GM21526 (cell line): ENCODE data around the gene RAPGEF6.
"Not testable (repeated sequence)": the region's sequence is repeated elsewhere in the genome, so short reads cannot be mapped to it uniquely, and the experiment has no call there.

ENCODE experiments used
- ATAC-seq: cut with Tn5 transposase; IDR thresholded peaks from one replicate; pipeline ENCODE4 v1.9.1; 2021; ENCODE audit warnings: moderate library complexity; ENCODE audit not compliant: unreplicated experiment, low FRiP score

RAPGEF6 gene

DNA sequence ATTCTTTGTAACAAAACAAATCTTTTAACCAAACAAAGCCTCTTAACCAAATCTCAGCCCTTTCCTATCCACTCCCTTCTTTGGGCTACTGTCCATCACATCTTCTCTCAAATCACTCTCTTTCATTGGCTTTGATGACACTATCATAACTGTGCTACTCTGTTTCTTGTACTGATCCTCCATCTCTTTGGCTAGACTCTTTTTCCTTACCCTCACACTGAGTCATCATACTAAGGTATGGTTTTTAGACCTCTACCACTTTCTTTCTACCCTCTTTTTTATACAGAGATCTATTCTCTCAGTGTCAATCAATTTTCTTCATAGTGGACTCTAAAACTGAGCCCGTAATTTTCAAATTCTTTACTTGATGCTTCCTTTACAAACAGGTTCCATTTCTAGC, 174.9 kb downstream of the RAPGEF6 start:
- no peak for ATAC-seq

DNA sequence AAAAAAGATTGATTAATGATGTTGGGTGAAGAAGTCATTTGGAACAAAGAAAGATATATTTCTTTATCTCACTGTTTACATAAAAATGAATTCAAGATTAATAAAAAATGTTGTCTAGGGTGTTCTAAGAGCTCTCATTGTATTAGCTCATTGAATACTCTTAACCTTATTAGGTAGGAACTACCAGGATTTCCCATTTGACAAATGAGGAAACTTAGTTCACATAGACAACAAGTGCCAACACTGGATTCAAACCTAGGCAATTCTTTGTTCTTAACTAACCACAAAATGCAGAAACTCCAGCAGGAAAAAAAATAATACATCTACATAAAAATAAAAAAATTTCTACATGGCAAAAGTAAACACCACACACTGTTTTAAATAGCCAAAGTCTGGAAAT, 175.8 kb downstream of the RAPGEF6 start:
- no peak for ATAC-seq

DNA sequence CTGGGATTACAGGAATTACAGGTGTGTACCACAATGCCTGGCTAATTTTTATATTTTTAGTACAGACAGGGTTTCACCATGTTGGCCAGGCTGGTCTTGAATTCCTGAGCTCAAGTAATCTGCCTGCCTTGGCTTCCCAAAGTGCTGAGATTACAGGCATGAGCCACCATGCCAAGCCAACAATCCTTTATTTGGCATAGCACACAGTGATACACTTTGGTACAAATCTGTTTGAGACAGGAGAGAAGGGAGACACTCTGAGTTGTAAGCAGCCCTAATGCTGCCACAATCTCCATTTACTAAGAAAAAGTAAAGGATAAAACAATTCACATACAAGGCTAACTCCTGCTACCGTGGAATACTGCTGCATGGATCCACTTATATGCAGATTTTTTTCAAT, 177.8 kb downstream of the RAPGEF6 start:
- no peak for ATAC-seq

DNA sequence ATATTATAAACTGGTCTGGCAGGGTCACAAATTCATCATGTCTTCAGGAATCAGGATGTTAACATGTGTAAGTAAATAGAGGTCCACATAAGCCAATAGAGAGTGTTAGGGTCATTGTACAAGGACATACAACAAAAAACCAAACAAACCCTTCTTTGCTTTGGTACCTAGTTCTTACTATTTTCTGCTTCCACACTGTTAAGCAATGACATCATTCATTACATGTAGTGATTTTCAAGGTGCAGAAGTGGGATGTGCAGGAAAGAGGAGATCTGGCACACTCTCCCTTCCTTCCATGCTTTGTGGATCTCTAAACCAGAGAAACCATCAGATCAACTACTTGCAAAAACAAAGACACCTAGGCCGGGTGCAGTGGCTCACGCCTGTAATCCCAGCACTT, 184.1 kb downstream of the RAPGEF6 start:
- no peak for ATAC-seq

DNA sequence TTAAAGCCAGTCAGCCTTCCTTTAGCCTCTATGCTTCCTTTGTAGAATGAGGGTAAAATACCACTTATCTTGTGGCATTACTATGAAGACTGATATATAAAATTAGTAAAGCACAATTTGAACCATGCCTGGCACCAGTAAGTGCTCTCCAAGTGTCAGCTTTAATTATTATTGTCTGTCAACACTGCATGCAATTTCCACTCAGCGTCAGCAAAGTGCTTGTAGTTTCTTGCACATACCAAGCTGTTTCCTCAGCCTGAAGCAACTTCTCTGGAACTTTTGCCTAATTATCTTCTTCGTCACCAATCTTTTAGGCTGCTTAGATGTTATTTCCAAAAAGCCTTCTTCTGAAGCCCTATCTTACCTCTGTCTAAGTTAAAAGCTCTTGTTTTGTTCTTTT, 193.8 kb downstream of the RAPGEF6 start:
- no peak for ATAC-seq

DNA sequence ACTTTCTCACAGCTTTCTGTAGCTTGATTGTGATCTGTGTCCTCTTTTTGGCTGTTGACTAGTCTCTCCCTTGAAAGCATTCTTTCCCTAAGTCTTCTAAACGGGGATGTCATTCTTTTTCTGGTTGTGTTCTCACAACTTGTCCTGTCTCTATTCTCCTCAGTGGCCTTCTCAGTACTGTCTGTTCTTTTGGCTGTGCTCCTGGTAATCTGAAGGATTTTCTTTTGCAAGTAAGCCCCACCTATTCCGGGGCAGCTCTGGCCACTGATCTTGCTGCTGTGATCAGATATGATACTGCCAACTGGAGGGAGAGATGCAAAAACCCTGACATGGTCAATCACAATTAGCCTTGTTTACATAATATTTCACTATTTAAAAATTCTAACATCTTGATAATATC, 198.9 kb downstream of the RAPGEF6 start:
- no peak for ATAC-seq

DNA sequence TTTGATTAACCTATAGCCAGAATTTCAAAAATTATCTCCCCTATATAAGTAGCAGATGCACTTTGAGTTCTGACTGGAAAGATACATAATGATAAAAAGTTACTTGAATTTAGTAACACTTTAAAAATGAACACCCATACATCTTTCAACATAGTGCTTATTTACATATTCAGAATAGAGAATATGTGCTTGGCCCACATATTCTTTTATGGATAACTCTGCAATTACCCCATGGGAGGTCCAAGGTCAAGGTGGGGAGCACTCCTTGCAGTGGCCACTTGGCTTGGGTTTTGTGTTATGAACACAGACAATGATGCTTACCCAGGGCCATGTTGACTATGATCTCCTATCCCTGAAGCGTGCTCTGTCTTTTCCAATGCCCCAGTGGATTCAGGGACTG, 201.9 kb downstream of the RAPGEF6 start:
- no peak for ATAC-seq

DNA sequence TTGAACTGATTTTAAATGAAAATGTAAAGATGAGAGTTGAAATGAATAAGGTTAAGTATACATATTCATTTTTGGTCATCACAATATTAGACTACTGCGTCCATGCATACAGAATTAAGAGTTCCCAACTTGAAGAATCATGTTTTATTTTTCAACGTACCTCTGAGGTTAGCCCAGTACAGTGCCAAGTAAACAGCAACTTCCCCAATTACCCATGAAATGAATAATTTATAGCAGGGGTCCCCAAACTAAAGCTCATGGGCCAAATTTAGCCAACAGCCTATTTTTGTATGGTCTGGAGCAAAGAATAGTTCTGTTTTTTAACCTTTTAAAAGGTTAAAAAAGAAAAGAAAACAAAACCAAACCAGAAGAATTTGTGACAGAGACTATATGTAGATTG, 203.2 kb downstream of the RAPGEF6 start:
- no peak for ATAC-seq

DNA sequence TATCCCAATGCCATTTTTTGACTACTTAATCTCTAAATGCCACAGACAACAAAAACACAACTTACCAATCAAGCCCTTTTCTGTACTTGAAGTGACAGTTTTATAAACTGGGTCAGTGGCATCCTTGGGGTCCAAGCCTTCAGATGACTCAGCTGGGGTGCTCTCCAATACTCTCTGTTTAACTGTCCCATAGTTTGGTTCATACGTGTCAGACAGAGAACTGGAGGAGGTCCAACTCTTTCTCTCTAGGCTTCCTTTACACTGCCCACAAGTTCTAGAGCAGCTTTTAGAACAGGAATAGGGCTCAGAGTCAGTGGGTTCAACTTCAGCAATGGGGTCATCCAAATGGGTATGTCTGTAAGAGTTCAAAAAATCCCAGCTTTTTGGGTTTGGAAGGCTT, 204.2 kb downstream of the RAPGEF6 start:
- ATAC-seq = no peak

DNA sequence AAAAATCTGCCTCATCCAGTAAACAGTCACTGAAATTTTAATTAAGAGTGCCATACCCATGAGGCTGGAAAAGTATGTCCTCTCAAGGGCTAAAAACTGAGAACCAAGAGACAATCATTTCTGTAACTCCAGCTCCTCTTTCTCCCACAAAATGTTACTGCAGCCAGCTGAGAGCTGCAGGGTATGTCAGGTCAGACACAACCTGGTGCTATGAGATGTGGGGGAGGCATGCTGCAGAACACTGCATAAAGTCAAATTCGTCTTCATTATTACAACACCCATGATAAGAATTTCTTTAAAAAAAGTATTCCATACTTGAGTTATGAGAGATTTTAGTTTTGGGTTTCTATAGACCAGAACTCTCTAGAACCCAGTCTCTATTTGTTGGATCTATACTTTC, 209.0 kb downstream of the RAPGEF6 start:
- ATAC-seq = no peak

DNA sequence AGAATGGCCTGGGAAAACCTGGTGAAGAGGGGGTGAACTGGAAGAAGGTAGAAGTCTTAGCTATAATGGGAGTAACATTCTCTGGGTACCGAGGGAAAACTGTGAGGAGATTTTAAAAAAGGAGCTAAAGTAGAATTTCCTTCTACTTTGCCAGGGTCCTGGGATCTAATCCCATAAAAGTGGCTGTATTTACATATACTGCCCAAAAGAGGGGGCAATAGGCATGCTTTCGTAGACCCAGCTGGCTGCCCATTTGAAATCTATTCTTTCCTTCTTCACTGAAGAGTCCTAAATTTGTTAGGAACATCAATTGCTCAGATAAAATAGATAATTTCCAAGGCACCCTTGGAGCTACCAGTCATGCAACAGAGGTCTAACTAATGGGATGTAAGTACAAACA, 212.0 kb downstream of the RAPGEF6 start:
- ATAC-seq = no peak

DNA sequence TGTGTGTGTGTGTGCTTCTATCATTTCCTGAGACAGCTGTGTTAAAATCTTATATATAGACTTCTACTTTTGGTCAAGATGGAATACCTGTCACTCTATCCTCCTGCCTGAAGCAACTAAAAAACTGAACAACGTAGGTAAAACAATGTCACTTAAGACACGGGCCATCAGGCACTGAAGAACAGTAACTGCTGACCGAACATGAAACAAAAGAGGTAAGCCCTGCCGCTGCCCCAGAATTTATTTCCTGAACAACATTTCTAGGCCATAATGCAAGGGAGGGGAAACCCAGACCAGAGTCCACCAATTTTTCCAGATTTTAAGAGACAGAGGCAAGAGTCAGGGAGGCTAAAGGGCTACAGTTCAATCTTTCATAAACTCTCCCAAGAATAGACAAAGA, 215.2 kb downstream of the RAPGEF6 start:
- no peak for ATAC-seq

DNA sequence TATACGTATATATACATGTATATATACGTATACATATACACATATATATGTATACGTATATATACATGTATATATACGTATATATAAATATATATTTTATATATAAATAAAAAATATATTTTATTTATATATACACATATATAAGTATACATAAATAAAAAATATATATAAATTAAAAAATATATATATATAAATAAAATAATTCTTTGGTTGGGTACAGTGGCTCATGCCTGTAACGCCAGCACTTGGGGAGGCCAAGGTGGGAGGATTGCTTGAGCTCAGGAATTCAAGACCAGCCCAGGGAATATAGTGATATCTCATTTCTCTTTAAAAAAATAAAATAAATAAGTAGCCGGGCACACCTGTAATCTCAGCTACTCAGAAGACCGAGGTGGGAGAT, 216.2 kb downstream of the RAPGEF6 start:
- no peak for ATAC-seq

DNA sequence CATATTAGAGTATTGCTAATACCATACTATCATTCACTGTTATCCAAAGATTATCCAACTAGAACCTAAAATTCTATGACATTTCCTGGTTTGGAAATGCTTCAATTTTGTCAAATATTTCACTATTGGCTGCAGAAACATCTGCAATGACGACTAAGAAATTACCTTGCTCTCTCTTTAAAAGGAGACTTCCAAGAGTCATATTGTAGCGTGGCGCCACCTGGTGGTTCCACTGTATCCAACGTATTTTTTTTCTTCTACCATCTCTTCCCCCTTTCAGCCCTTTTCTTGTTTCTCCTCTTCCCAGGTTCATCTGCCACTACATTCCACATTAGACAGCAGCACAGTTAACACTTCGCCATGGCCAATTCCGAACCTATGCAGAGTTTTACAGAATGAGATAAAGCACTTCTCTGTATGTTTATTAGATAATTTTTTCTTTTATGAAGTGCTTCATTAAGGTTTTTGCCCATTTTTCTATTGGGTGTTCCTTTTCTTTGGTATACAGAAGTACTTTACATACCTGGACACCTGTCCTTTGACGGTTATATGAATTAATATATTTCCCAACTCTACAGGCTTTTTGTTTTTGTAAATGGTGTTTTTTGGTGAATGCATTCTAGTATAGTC, 217.7 kb downstream of the RAPGEF6 start:
- peak; percentile 52 for ATAC-seq

DNA sequence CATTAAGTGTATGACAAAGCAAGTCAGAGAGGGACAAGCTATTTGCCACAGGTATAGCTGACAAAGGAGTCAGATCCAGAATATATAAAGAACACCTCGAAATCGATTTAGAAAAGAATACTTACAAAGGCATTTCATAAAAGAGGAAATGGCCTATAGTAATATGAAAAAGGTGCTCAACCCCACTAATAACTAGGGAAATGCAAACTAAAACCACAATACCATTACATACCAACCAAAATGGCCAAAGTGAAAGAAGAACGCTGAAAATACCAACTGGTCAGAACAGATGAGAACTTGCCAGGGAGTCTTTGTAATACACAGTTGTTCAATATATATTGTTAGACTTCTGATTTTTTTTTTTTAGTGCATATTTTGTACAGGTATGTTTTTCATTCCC, 218.3 kb downstream of the RAPGEF6 start:
- peak; percentile 77 for ATAC-seq

DNA sequence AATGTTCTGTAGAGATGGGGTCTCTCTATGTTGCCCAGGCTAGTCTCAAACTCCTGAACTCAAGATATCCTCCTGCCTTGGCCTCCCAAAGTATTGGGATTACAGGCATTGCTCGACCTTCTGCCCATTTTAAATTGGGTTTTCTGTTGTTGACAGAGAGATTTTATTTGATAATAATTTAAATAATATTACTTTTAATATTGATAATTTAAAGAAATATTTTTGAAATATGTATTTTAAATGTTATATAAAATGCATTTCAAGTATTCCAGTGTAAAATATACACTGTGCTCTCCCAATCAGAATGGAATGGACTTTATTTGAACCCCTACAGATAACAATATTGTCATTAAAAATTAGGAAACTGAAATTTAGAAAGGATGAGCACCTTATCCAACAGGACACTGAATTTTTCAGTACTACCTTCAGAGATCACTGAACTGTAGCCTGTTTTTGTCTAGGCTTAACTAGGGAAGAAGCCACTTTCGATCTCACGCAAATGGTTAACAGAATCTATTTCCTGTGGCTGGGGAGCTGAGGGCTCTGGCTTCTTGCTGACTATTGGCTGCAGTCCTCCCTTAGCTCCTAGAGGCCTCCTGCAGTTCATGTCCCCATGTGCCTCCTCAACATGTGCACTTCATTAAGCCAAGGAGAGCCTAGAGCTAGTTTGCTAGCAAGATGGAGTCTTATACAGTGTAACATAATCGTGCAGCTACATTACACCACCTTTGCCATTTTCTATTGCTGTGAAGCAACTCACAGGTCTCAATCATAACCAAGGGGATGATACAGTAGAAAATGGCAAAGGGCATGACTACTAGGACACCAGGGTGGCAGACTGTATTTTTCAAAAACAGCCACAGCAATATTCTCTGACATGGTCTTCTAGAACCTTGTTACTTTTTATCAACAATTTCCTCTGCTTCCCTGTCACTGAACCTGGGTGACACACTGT, 221.1 kb downstream of the RAPGEF6 start:
- ATAC-seq = peak; percentile 59

DNA sequence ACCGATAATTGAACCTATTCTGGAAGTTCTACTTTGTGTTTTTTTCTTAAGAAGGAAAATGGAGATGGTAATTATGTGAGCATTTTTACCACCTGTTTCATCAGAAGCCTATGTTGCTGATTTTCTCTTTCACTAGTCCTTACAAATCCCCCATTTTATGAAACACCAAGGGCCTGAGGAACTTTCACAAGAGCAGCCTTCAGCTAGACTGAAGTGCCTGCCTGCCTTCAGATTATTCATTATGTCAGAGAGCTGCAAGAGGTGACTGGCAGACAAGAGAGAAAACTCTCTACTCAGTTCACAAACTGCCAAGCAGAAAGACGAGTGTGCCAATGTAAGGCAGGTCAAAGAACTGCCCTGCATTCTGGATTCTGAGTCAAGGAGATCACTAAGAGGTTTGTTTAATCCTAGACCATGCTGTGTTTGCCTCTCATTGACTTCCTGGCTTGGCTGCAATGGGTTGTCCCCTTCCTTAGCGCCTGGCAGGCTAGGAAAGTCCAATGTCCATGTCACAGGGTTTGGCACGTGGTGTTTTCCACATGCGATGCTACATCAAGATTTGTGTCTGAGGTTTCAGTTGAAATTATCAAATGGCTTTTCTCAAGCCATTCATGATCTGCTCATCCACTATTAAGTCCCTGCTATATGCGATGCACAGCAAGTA, 227.9 kb downstream of the RAPGEF6 start:
- ATAC-seq = no peak

DNA sequence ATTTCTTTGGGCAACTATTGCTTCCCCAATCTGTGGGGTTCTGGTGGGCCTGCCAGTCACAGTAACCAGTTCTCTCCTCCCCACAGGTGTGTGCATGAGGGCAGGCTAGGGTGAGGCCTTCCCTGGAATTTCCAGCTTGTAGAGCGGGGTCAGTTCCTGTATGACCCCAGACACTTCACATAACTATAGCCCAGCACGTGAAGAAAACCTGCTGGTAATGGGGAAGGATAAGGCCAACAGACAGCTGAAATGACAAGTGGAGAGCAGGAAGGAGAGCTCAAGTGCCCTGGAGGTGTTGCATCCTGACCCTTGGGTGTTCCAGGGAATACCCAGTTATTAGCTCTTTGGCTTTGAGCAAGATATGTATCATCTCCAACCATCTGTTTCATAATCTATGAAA, 229.0 kb downstream of the RAPGEF6 start:
- no peak for ATAC-seq

DNA sequence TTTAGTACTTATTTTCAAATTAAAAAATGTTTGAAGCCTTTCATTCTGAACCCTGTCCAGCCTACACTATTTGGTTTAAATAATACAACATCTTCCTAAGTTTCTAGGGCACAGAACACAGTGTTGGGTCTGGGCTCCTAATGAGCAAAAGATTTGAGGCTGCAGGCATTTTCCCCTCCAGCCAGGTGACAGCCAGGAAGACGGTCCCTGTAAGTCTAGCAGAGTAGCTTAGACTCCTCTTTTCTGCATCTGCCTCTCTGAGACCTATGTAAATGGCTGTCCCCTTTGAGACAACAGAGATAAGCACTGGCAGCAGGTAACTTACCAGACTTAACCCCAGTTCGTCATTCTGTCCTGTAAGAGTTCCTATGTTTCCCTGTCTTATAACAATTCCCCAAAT, 229.4 kb downstream of the RAPGEF6 start:
- no peak for ATAC-seq

DNA sequence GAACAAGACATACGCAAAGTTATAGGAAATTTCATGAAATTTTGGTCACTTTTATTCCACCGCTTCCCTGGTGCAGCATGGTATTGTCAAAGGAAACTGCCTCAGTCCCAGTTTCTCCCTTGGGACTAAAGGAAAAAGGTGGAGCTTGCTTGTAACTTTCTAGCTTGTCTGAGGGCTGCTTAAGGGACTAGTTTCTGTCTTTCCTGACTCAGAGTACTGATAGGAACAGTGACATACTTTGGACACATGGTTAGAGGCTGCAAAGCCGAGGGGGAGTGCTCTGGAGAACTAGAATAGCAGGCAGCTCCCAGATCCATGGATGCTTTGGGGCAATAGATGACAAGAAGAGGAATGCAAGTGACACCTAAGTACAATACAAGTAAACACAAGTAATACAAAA, 234.4 kb downstream of the RAPGEF6 start:
- no peak for ATAC-seq

DNA sequence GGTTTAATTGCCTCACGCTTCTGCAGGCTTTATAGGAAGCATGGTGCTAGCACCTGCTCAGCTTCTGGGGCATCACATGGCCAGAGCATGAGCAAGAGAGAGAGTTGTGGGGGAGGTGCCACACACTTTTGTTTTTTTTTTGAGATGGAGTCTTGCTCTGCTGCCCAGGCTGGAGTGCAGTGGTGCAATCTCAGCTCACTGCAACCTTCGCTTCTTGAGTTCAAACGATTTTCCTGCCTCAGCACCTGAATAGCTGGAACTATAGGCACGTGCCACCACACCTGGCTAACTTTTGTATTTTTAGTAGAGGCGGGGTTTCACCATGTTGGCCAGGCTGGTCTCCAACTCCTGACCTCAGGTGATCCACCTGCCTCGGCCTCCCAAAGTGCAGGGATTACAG, 236.0 kb downstream of the RAPGEF6 start:
- not testable (repeated sequence) for ATAC-seq
